ENCODE data around the gene IGSF8.

- no peak for TF ChIP-seq CTCF (conservative IDR thresholded peaks at IDR 0.05)
- TF ChIP-seq ZFX (IDR thresholded peaks at IDR 0.05) = no peak
Observed at GRCh38 chr1:160137216-160137862, 38.9 kb upstream of the IGSF8 start.

Measured in C4-2B (cell line).